Karpas-422 (cell line): ENCODE data around the gene SVOP. TPM values are rescaled to one million over a fixed set of nuclear protein-coding genes. Genes with fewer than 3 reads are reported as not detected.
"Not testable (repeated sequence)": the region's sequence is repeated elsewhere in the genome, so short reads cannot be mapped to it uniquely, and the experiment has no call there.

ENCODE experiments used
- DNase-seq: peaks from one replicate; pipeline ENCODE4 v3.0.0-alpha.2; 2015
- H2AFZ ChIP-seq: fragments of 200-600 bp; sonication (generic); 2 replicates; pipeline ENCODE4 v1.6.1; 2014; ENCODE audit warnings: antibody characterized with exemption, low read length, mixed read lengths
- H3K27ac ChIP-seq: fragments of 200-600 bp; sonication (generic); 2 replicates; pipeline ENCODE4 v1.5.1; 2014; ENCODE audit warnings: mild to moderate bottlenecking, low read length, moderate library complexity
- H3K27me3 ChIP-seq: fragments of 200-600 bp; sonication (generic); 2 replicates; pipeline ENCODE4 v1.6.1; 2014; ENCODE audit warnings: low read length, mixed read lengths
- H3K36me3 ChIP-seq: fragments of 200-600 bp; sonication (generic); 2 replicates; pipeline ENCODE4 v1.6.1; 2014; ENCODE audit warnings: low read length, mixed read lengths; ENCODE audit not compliant: insufficient read depth
- H3K4me1 ChIP-seq: fragments of 200-600 bp; sonication (generic); 2 replicates; pipeline ENCODE4 v1.6.1; 2014; ENCODE audit warnings: mild to moderate bottlenecking, low read length, mixed read lengths
- H3K4me2 ChIP-seq: fragments of 200-600 bp; sonication (generic); 2 replicates; pipeline ENCODE4 v1.6.1; 2014; ENCODE audit warnings: low read length, low read depth, mild to moderate bottlenecking; ENCODE audit not compliant: poor library complexity, severe bottlenecking
- H3K4me3 ChIP-seq: fragments of 200-600 bp; sonication (generic); 2 replicates; pipeline ENCODE4 v1.5.1; 2014; ENCODE audit warnings: mild to moderate bottlenecking, antibody characterized with exemption, low read length, mixed read lengths
- H3K79me2 ChIP-seq: fragments of 200-600 bp; sonication (generic); 2 replicates; pipeline ENCODE4 v1.6.1; 2014; ENCODE audit warnings: mild to moderate bottlenecking, low read length, mixed read lengths
- H3K9ac ChIP-seq: fragments of 200-600 bp; sonication (generic); 2 replicates; pipeline ENCODE4 v1.6.0; 2014; ENCODE audit warnings: low read length
- H3K9me2 ChIP-seq: fragments of 200-600 bp; sonication (generic), shearing (Covaris generic); replicated peaks from 2 replicates; pipeline ENCODE4 v1.6.0; 2014; ENCODE audit warnings: mild to moderate bottlenecking, low read length, moderate library complexity; ENCODE audit not compliant: insufficient read depth
- H3K9me3 ChIP-seq: fragments of 300-700, 200-600 bp; sonication (generic); 2 replicates; pipeline ENCODE4 v1.6.1; 2014; ENCODE audit warnings: low read length, mixed read lengths
- H4K20me1 ChIP-seq: fragments of 200-600 bp; sonication (generic); 2 replicates; pipeline ENCODE4 v1.6.1; 2014; ENCODE audit warnings: mild to moderate bottlenecking, antibody characterized with exemption, low read length, low read depth; ENCODE audit not compliant: insufficient read depth
- total RNA-seq: library from RNA; depleted of rRNA; stranded (reverse); fragments of >200 nt; shearing (Covaris generic); gene quantifications from 2 replicates; pipeline ENCODE4 v1.2.3, GENCODE V29; 2014; ENCODE audit warnings: low replicate concordance

SVOP gene
- total RNA-seq, 1 experiment from 2014 or later: not detected

DNA sequence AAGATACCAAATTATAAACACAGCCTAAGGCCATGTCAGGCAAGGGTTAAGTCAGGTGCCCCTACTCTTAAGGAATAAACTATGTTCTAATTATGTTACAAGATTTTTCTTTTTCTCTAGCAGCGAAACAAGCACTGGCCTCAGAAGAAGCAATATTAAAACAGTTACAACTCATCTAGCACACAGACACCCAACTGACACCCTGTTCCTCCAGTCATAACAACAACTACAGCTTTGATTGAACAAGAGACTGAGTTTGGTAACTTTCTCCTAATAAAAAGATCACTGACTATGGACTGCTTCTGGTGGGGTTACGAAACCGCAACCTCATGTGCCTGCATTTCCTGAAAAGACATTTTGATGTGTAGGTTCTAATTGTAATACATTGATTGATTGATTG lies 144.3 kb downstream of the SVOP start:
- no peaks in the 10 kb centered on the region for H3K36me3 ChIP-seq

DNA sequence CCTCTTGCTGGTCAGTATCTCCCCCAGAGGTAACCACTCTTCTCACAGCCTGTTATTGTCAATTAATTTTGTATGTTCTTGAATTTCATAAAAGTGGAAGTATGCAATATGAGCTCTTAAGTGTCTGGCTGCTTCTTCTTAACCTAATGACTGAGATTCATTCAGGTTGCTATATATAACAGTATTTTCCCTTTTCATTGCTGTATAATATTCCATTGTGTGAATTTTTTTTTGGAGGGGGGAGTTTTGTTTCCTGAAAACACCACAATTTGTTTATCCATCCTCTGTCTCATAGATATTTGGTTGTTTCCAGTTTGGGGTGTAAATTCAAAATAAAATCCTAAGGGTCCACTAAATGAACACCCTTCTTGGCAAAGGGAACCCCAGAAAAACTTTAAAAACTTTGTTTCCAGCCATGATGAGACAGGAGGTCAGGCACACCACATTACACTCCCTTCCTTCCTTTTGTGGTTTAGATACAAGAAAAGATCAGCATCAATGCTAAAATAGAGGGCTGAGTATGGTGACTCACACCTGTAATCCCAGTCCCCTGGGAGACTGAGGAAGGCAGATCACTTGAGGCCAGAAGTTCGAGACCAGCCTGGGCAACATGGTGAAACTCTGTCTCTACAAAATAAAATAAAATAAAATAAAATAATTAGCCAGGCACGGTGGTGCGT lies 145.0 kb downstream of the SVOP start:
- no peaks in the 10 kb centered on the region for H3K9me3 ChIP-seq
- H3K79me2 ChIP-seq: no peaks in the 10 kb centered on the region
- H3K4me2 ChIP-seq: no peak overlapping the region
- no peaks in the 10 kb centered on the region for H3K27me3 ChIP-seq
- no peak overlapping the region for H3K9ac ChIP-seq
- no peak overlapping the region for H3K27ac ChIP-seq
- DNase-seq: peak; percentile 33
- H3K4me3 ChIP-seq: no peak overlapping the region
- H3K36me3 ChIP-seq: no peaks in the 10 kb centered on the region
- no peaks in the 10 kb centered on the region for H3K9me2 ChIP-seq
- H2AFZ ChIP-seq: no peak overlapping the region
- H3K4me1 ChIP-seq: 0 out of 2 replicates have a peak, but pooled peaks cover 3% of the 10 kb centered on the region
- no peaks in the 10 kb centered on the region for H4K20me1 ChIP-seq

More for the DNA sequence above, 144.3 kb downstream of the SVOP start:
- no peaks in the 10 kb centered on the region for H3K9me2 ChIP-seq
- no peak overlapping the region for H3K4me2 ChIP-seq
- no peaks in the 10 kb centered on the region for H3K27me3 ChIP-seq
- H3K4me1 ChIP-seq: 0 out of 2 replicates have a peak, but pooled peaks cover 3% of the 10 kb centered on the region
- peak; percentile 36 for DNase-seq
- H3K79me2 ChIP-seq: no peaks in the 10 kb centered on the region
- H2AFZ ChIP-seq: no peak overlapping the region
- H3K27ac ChIP-seq: no peak overlapping the region
- no peak overlapping the region for H3K9ac ChIP-seq
- no peak overlapping the region for H3K4me3 ChIP-seq
- no peaks in the 10 kb centered on the region for H3K9me3 ChIP-seq
- no peaks in the 10 kb centered on the region for H4K20me1 ChIP-seq

DNA sequence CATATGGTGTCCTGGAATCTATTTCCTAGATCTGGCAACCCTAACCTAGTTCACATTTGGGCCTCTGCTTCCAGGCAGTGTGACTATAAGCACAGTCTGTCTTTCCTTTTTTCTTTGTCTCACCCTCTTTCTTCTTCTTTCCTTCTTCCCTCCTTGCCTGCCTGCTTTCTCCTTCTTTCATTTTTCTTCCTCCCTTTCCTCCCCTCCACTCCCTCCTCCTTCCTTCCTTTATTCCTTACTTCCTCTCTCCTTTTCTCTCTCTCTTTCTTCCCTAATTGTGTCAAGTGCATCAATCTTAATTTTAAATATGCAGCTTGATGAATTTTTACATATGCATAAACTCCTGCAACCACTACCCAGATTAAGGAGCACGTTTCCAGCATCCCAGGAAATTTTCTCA lies 145.6 kb downstream of the SVOP start:
- peak; percentile 9 for DNase-seq
- H3K9me3 ChIP-seq: no peaks in the 10 kb centered on the region
- H3K9me2 ChIP-seq: no peaks in the 10 kb centered on the region
- no peaks in the 10 kb centered on the region for H4K20me1 ChIP-seq
- H3K79me2 ChIP-seq: no peaks in the 10 kb centered on the region
- no peak overlapping the region for H3K4me2 ChIP-seq
- no peak overlapping the region for H3K27ac ChIP-seq
- H3K36me3 ChIP-seq: no peaks in the 10 kb centered on the region
- H3K4me1 ChIP-seq: 0 out of 2 replicates have a peak, but pooled peaks cover 2% of the 10 kb centered on the region
- no peak overlapping the region for H2AFZ ChIP-seq
- no peak overlapping the region for H3K4me3 ChIP-seq
- no peaks in the 10 kb centered on the region for H3K27me3 ChIP-seq
- H3K9ac ChIP-seq: no peak overlapping the region

- DNase-seq: no peak
- Histone ChIP-seq H3K4me3 (no peak overlapping the region), H3K9ac (no peak overlapping the region), H3K9me3 (no peaks in the 10 kb centered on the region), H3K4me2 (no peak overlapping the region), H3K4me1 (no peaks in the 10 kb centered on the region), H3K27me3 (no peaks in the 10 kb centered on the region), H2AFZ (no peak overlapping the region), H3K79me2 (no peaks in the 10 kb centered on the region), H3K9me2 (no peaks in the 10 kb centered on the region), H3K27ac (no peak overlapping the region), H3K36me3 (no peaks in the 10 kb centered on the region), H4K20me1 (no peaks in the 10 kb centered on the region)
These were observed 152.1 kb downstream of the SVOP start for GRCh38 chr12:108868781-108869180.

DNA sequence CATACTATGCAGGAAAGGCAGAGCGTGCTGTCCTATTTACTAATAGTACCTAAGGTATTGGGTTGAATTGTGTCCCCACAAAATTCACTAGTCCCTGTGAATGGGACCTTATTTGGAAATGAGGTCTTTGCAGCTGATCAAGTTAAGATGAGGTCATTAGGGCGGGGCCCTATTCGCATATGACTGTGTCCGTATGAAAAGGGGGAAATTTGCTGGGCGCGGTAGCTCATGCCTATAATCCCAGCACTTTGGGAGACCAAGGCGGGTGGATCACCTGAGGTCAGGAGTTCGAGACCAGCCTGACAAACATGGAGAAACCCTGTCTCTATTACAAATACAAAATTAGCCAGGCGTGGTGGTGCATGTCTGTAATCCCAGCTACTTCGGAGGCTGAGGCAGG lies 154.8 kb downstream of the SVOP start:
- not testable (repeated sequence) for H2AFZ ChIP-seq, H3K27ac ChIP-seq, H3K9me2 ChIP-seq, H3K79me2 ChIP-seq, H3K9me3 ChIP-seq, H3K9ac ChIP-seq, H3K4me2 ChIP-seq, H3K27me3 ChIP-seq, H4K20me1 ChIP-seq, H3K36me3 ChIP-seq, H3K4me3 ChIP-seq
- peaks cover 15% of the 10 kb centered on the region for H3K4me1 ChIP-seq
- peak; percentile 34 for DNase-seq

- no peak overlapping the region for H3K4me2 ChIP-seq
- no peak overlapping the region for H3K4me3 ChIP-seq
- H3K79me2 ChIP-seq: no peaks in the 10 kb centered on the region
- no peaks in the 10 kb centered on the region for H4K20me1 ChIP-seq
- no peaks in the 10 kb centered on the region for H3K36me3 ChIP-seq
- peaks cover 21% of the 10 kb centered on the region for H3K4me1 ChIP-seq
- H3K9me3 ChIP-seq: no peaks in the 10 kb centered on the region
- H3K27me3 ChIP-seq: no peaks in the 10 kb centered on the region
- no peak overlapping the region for H3K27ac ChIP-seq
- no peak overlapping the region for H2AFZ ChIP-seq
- no peak for DNase-seq
- H3K9ac ChIP-seq: no peak overlapping the region
- no peaks in the 10 kb centered on the region for H3K9me2 ChIP-seq
These were observed 155.7 kb downstream of the SVOP start for GRCh38 chr12:108865169-108865568.

DNA sequence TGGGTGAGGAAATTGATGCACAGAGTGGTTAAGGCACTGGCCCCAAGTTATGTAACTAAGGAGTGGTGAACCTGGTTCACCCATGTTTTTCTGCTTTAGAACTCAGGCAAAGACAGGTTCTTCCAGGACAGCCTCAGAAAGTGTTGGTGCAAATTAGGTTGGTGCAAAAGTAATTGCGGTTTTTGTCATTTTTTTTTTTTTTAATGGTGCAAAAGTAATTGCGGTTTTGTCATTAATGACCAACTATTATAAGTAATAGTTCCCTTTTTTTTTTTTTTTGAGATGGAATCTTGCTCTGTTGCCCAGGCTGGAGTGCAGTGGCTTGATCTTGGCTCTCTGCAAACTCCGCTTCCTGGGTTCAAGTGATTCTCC lies 158.3 kb downstream of the SVOP start:
- peak overlapping the region; percentile 59; the same call in 1 of the 2 replicates for H2AFZ ChIP-seq
- H3K9me2 ChIP-seq: no peaks in the 10 kb centered on the region
- no peaks in the 10 kb centered on the region for H3K9me3 ChIP-seq
- no peaks in the 10 kb centered on the region for H3K36me3 ChIP-seq
- DNase-seq: no peak
- peak overlapping the region; percentile 35; the same call in 1 of the 2 replicates for H3K9ac ChIP-seq
- H3K4me1 ChIP-seq: peaks cover 36% of the 10 kb centered on the region
- H3K27me3 ChIP-seq: no peaks in the 10 kb centered on the region
- no peaks in the 10 kb centered on the region for H4K20me1 ChIP-seq
- H3K79me2 ChIP-seq: no peaks in the 10 kb centered on the region
- peak overlapping the region; percentile 34 for H3K27ac ChIP-seq
- H3K4me2 ChIP-seq: peak overlapping the region; percentile 39
- no peak overlapping the region for H3K4me3 ChIP-seq

GRCh38 chr12:108861878-108862587 lies 158.8 kb downstream of the SVOP start:
- Histone ChIP-seq H3K4me1 (peaks cover 36% of the 10 kb centered on the region), H3K9ac (peak overlapping the region; percentile 35; the same call in 1 of the 2 replicates), H3K27ac (peak overlapping the region; percentile 34), H3K36me3 (no peaks in the 10 kb centered on the region), H3K27me3 (no peaks in the 10 kb centered on the region), H2AFZ (peak overlapping the region; percentile 59; the same call in 1 of the 2 replicates), H3K4me2 (peak overlapping the region; percentile 39), H3K79me2 (peaks cover under 1% of the 10 kb centered on the region; the same call in 1 of the 2 replicates), H3K9me3 (no peaks in the 10 kb centered on the region), H3K4me3 (no peak overlapping the region), H3K9me2 (no peaks in the 10 kb centered on the region), H4K20me1 (no peaks in the 10 kb centered on the region)
- DNase-seq: peak; percentile 89
